Measurements from ENCODE around the gene EGFL7.
"Not testable (repeated sequence)": the region's sequence is repeated elsewhere in the genome, so short reads cannot be mapped to it uniquely, and the experiment has no call there.

Gene EGFL7

GRCh38 chr9:136690104-136690805 lies 27.5 kb downstream of the EGFL7 start:
- no peak for DNase-seq

DNA sequence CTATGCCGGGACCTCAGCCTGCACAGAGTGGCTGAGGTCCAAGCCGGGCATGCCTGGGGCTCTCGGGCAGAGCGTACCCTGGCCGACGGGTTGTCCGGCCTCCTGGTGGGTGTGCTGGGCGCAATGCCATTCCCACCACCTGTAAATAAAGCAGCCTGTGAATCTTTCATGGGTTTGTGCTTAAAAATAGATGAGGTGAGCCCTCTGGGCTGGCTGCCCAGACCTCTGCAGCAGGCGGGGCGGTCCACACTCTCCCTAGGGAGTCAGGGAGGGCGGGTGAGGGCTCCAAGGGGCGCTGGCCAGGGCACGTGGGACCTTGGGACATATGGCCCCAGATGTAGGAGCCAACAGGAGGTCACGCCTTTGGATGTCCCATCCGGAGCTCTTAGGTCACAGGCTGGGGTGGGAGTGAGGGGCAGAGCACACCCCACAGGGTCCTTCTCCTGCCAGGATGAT lies 28.1 kb downstream of the EGFL7 start:
- DNase-seq = no peak

DNA sequence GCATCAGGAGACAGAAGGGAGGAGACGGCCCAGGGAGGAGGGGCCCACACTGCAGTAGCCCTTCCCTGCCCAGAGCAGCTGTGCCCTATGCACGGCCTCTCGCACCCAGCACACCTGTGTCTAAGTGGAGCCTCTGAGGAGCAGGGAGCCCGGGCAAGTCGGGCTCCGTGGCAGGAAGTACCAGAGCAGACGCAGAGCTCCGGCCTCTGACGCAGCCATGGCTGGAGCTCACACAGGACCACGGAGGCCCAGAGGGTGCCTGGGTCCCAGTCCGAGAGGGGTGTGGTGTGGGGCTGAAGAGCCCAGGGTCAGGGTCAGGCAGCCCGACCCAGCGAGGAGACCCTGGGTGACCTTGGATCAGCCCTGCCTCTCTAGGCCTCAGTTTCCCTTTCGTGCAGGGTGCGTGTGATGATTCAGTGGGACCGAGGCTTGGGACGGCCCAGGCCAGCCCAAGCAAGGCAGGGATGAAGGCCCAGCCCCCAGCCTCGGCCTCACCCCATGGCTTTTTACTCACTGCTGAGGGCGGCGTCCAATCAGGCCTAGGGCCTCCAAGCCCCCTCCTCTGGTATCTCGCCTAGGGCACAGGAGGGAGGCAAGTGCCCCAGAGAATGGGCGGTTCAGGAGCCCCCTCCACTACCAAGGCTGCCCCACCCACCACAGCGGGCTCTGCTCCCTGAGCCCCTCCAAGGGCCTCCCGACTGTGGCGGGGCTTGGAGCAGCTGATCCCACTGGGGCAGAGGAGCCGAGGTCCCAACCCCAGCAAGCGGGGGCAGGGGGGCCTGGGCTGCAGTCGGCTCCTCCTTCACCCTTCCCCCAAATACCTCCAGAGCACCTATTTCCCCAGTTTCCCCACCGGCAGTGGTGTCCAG lies 28.8 kb downstream of the EGFL7 start:
- DNase-seq = no peak

DNA sequence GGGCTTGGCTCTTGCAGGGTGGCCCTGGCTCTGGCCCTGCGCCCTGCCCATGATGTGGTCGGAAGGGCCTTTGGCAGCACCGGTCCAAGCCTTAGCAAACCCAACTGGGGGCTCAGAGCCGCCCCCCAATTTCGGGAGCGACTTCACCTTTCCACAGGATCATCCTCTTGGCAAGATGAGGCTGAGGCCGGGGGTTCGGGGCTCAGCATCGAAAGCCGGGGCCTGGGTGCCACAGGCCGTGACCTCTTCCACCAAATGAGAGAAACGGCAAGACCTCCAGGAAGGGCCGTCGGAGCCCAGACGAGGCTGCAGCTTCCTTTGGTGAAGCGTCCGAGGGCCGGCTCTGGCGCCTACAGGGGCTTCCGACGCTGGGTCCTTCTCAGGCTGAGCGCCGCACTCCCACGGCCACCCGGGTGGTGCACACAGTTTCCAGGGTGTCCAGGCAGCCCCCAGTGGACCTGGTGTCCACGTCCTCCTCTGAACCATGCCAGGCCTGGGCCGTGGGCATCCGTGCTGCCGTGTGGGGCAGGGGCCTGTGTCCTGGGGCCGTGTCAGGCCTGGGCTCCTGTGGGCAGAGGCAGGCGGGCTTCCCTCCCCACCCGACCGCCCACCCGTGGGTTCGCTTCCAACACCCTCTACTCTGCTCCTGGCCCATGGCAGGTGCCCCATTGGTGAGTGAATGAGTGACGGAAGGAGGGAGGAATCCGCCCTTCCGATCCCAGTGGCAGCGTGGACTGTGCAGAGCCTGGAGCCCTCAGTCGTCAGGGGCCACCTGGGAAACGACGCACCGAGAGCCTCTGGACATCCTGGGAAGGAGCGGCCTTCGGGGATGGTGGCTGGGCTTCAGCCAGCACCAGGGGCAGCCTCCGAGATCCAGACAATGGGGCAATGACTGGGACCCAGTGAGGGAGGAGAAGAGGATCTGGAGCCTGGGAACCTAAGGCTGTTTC lies 29.7 kb downstream of the EGFL7 start:
- DNase-seq = no peak

DNA sequence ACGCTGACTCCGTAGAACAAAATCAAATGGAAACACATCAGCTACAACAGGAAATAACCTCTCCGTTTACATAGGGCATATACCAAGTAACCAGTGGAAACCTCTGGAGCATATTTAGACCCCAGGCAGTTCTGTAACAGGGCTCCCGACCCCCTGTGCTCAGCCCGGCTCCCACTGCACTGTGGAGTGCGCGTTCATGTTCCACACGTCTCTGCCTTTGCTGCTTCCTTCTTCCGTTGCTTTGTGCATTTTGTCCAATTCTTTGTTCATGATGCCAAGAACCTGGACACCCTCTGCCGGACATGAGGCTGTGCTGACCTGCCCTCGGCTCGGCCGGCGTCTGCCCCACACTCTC lies 30.4 kb downstream of the EGFL7 start:
- no peak for DNase-seq

DNA sequence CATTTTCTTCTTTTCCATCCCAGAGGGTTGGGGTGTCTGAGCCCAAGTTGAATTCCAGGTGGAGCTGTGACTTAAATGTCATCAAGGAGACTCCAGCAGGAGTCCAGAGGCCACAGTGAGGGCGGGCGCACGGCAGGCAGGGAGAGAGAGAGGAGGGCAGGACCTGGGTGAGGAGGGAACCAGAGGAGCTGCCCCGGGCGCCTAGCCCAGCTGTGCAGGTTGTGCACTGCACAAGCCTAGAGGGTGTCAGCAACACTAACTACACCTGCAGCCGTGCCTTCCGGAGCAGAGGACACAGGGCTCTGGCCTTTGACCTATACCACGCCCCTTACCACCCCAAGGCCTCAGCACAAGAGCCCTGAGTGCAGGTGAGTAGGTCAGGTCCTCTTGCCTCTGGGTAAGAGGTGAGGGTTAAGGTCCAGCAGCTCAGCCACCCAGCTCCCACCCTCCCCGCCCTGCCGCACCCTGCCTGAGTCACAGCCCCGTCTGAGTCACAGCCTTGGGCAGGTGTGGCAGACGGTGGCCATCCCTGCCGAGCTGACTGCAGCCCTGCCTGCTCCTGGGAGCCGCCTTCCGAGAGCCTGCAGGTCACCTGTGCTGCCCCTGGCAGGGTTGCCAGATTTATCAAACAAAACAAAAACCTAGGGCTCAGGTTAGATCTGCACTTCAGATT lies 30.9 kb downstream of the EGFL7 start:
- DNase-seq = no peak

GRCh38 chr9:136694163-136694871 lies 31.6 kb downstream of the EGFL7 start:
- DNase-seq = no peak

GRCh38 chr9:136694872-136695247 lies 32.1 kb downstream of the EGFL7 start:
- no peak for DNase-seq

DNA sequence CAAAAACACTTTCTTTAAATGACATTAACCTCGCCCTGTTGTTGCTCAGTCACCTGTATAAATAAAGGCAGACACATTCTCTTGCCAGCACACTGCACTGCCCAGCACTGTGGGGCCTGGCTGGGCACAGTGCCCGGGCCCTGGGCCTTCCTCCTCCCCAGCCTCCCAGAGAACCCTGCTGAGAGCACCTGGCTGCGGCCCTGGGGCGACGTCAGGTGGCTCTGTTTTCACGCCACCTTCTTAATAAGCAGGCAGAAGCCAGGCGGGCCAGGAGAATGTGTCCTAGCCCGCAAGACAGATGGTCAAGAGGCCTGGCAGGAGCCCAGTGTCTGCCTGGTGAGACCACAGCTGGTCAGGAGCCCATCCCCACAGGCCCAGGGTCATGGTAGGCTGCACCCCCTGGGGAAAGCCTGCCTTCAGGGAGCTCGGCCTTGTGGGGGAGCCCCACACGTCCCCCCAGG lies 32.7 kb downstream of the EGFL7 start:
- no peak for DNase-seq

DNA sequence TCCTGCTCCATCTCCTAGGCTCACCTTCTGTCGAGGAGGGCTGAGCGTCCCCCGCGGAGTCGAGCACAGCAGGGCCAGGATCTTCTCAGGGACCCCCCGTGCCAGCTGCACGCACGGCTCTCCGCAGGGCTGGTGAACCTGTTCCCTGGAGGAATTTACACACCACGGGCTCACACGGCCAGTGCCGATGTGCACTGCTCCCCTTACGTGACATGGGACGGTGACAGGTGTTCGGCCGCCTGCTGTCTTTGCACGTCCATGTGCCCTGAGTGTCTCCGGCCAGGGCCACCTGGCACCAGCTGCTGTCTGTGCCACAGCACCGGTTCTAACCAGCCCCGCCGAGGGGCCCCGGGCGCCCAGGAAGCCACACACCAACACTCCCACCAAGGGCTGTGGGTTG lies 33.2 kb downstream of the EGFL7 start:
- DNase-seq = no peak

GRCh38 chr9:136696502-136696901 lies 33.8 kb downstream of the EGFL7 start:
- no peak for DNase-seq

DNA sequence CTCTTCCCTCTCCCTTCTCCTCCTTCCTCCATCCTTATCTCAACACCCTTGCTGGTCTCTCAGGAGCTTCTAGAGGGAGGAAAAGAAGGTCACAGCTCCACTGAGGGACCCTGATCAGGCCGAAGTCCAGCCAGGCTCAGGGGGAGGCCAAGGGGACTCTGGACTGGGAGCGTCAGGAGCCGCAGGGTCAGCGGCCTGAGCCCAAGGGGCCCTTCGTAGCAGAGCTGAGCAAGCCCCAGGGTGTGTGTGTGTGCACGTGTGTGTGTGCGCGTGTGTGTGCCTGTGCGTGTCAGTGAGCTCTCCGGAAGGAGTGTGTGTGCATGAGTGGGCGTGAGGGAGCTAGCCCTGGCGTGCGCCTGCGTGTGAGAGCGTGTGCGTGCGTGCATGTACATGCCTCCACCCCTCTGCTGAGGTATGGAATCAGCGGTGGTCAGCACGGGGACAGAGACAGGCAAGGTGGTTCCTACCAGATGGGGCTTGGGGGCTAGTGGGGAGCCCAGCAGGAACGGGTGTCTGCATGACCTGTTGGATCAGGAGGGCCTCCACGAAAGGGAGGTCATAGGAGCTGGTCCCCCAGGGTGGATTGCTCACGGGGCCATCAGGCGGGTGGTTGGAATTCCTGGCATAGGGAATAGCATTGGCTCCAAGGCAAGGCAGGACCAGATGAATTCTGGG lies 34.6 kb downstream of the EGFL7 start:
- DNase-seq = no peak

- no peak for DNase-seq
Observed at GRCh38 chr9:136697821-136698526, 35.3 kb downstream of the EGFL7 start.

GRCh38 chr9:136698635-136699246 lies 36.0 kb downstream of the EGFL7 start:
- DNase-seq = no peak

- no peak for DNase-seq
Observed at GRCh38 chr9:136700304-136700703, 37.6 kb downstream of the EGFL7 start.

- no peak for DNase-seq
Observed at GRCh38 chr9:136700959-136701667, 38.4 kb downstream of the EGFL7 start.

- no peak for DNase-seq
Observed at GRCh38 chr9:136701668-136702053, 38.9 kb downstream of the EGFL7 start.

GRCh38 chr9:136703276-136703860 lies 40.7 kb downstream of the EGFL7 start:
- no peak for DNase-seq

DNA sequence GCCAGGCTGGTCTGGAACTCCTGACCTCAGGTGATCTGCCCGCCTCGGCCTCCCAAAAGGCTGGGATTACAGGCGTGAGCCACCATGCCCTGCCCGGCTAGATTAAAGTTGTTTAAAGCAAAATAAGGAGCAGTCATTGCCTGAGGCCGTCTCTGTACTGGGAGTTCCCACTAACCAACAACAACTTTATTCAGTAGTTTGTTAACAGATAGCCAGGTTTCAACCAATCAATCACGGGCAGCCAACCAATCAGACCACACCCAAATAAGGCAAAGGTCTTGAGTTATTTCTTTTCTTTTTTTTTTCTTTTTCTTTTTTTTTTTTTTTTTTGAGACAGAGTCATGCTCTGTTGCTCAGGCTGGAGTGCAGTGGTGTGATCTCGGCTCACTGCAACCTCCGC lies 42.0 kb downstream of the EGFL7 start:
- DNase-seq = not testable (repeated sequence)

All from KG1 (cell line).